PC-3 (cell line): ENCODE data around the gene ALX4. TPM values are rescaled to one million over a fixed set of nuclear protein-coding genes. Genes with fewer than 3 reads are reported as not detected.

Experiments
- ATAC-seq: fragments of 200-7000 bp; cut with Tn5 transposase; 2 replicates; pipeline ENCODE4 v1.9.1; 2020; ENCODE audit warnings: mild to moderate bottlenecking, moderate library complexity
- BruUV-seq: library from RNA; stranded (reverse); fragments of 400-500 nt; replicated peaks from 2 replicates; lab custom pipeline; 2021; lab: Mats Ljungman, UMichigan
- CTCF ChIA-PET: fragments of 300-600 bp; sonication (Branson Sonifier 250); formaldehyde crosslinking; loops from one replicate; lab custom pipeline; 2022; ENCODE audit warnings: antibody characterized with exemption; lab: Charles Lee
- POLR2A ChIA-PET: fragments of 300-600 bp; sonication (Branson Sonifier 250); formaldehyde crosslinking; loops from one replicate; lab custom pipeline; 2022; ENCODE audit warnings: antibody characterized with exemption; ENCODE audit not compliant: unreplicated experiment; lab: Charles Lee
- DNase-seq: peaks from one replicate; pipeline ENCODE4 v3.0.0-alpha.2; 2015
- H2AFZ ChIP-seq: fragments of 300-600 bp; sonication (generic); 2 replicates; pipeline ENCODE4 v1.6.0; 2016; ENCODE audit warnings: antibody characterized with exemption, low read length
- H3F3A ChIP-seq: fragments of 300-600 bp; sonication (generic); one replicate; pipeline ENCODE4 v1.6.0; 2017; ENCODE audit warnings: antibody characterized with exemption, low read length, control low read depth, mild to moderate bottlenecking; ENCODE audit not compliant: unreplicated experiment
- H3K27ac ChIP-seq: fragments of 300-600 bp; sonication (generic); 2 replicates; pipeline ENCODE4 v1.5.1; 2016; ENCODE audit warnings: mild to moderate bottlenecking, low read length
- H3K27me3 ChIP-seq: fragments of 300-600 bp; sonication (generic); 2 replicates; pipeline ENCODE4 v1.6.1; 2016; ENCODE audit warnings: low read length, mixed read lengths
- H3K36me3 ChIP-seq: fragments of 300-600 bp; sonication (generic); 2 replicates; pipeline ENCODE4 v1.6.1; 2016; ENCODE audit warnings: low read depth, mixed run types, low read length, mixed read lengths
- H3K4me1 ChIP-seq: fragments of 300-600 bp; sonication (generic); 2 replicates; pipeline ENCODE4 v1.5.1; 2016; ENCODE audit warnings: low read length; ENCODE audit not compliant: insufficient read depth
- H3K4me2 ChIP-seq: fragments of 300-600 bp; sonication (generic); 2 replicates; pipeline ENCODE4 v1.6.0; 2016; ENCODE audit warnings: low read length
- H3K4me3 ChIP-seq: fragments of 300-600 bp; sonication (generic); 2 replicates; pipeline ENCODE4 v1.5.1; 2016; ENCODE audit warnings: mild to moderate bottlenecking, low read length, mixed read lengths
- H3K79me2 ChIP-seq: fragments of 300-600 bp; sonication (generic); 2 replicates; pipeline ENCODE4 v1.6.1; 2017; ENCODE audit warnings: low read length, mixed read lengths
- H3K9ac ChIP-seq: fragments of 300-600 bp; sonication (generic); 2 replicates; pipeline ENCODE4 v1.6.0; 2016; ENCODE audit warnings: mild to moderate bottlenecking, low read length
- H3K9me2 ChIP-seq: fragments of 300-600 bp; sonication (generic); replicated peaks from 2 replicates; pipeline ENCODE4 v1.6.1; 2016; ENCODE audit warnings: mixed run types, low read length, mixed read lengths
- H3K9me3 ChIP-seq: fragments of 300-600 bp; sonication (generic); 2 replicates; pipeline ENCODE4 v1.6.1; 2016; ENCODE audit warnings: low read length, mixed read lengths
- H4K20me1 ChIP-seq: fragments of 300-600 bp; sonication (generic); 2 replicates; pipeline ENCODE4 v1.6.1; 2016; ENCODE audit warnings: low read length, mixed read lengths
- CTCF ChIP-seq: fragments of 300-600 bp; sonication (generic); conservative IDR thresholded peaks from 2 replicates; pipeline ENCODE4 v1.5.1; 2017; ENCODE audit warnings: antibody characterized with exemption, low read depth, mild to moderate bottlenecking, low read length
- EZH2 ChIP-seq: fragments of 300-600 bp; sonication (generic); IDR thresholded peaks from one replicate; pipeline ENCODE4 v1.6.1; 2017; ENCODE audit warnings: antibody characterized with exemption, mild to moderate bottlenecking, low read length; ENCODE audit not compliant: unreplicated experiment
- EZH2phosphoT487 ChIP-seq: fragments of 300-600 bp; sonication (generic); IDR thresholded peaks from 2 replicates; pipeline ENCODE4 v1.6.1; 2018; ENCODE audit warnings: mild to moderate bottlenecking, antibody characterized with exemption, low read length, borderline replicate concordance
- intact Hi-C: fragments of 100-400 bp; cut with micrococcal nuclease; formaldehyde crosslinking; loops from 2 replicates; pipeline ENCODE4 v1.9.0; 2023
- total RNA-seq: library from RNA; depleted of rRNA; stranded (reverse); fragments of >200 nt; gene quantifications from 2 replicates; pipeline ENCODE4 v1.2.3, GENCODE V29; 2014

Gene ALX4
- total RNA-seq, 1 experiment from 2014 or later, result not detected

GRCh38 chr11:44275241-44275640, 34.7 kb downstream of the ALX4 start:
- intact Hi-C loops, result no loop called here
- no peak for TF ChIP-seq EZH2
- TF ChIP-seq CTCF, result no peak
- TF ChIP-seq EZH2phosphoT487, result no peak
- no TSS peak for BruUV-seq
- Histone ChIP-seq H3K36me3 (no peaks in the 10 kb centered on the region), H3K9me3 (no peaks in the 10 kb centered on the region), H4K20me1 (no peaks in the 10 kb centered on the region), H3K27me3 (peaks cover 5% of the 10 kb centered on the region; the same call in 1 of the 2 replicates), H2AFZ (no peak overlapping the region), H3K9ac (no peak overlapping the region), H3K4me1 (no peaks in the 10 kb centered on the region), H3K79me2 (no peaks in the 10 kb centered on the region), H3F3A (no peaks in the 10 kb centered on the region), H3K9me2 (no peaks in the 10 kb centered on the region), H3K4me2 (no peak overlapping the region), H3K27ac (no peak overlapping the region), H3K4me3 (no peak overlapping the region)
- ATAC-seq, result no peak
- ChIA-PET CTCF (no interaction called here), POLR2A (no interaction called here)
- DNase-seq, result no peak

- no peak for DNase-seq
- Histone ChIP-seq H3K27ac (no peak overlapping the region), H3K9me2 (no peaks in the 10 kb centered on the region), H3K36me3 (no peaks in the 10 kb centered on the region), H3K4me2 (no peak overlapping the region), H3K27me3 (no peaks in the 10 kb centered on the region), H4K20me1 (no peaks in the 10 kb centered on the region), H3K79me2 (no peaks in the 10 kb centered on the region), H3F3A (no peaks in the 10 kb centered on the region), H2AFZ (no peak overlapping the region), H3K9me3 (no peaks in the 10 kb centered on the region), H3K9ac (no peak overlapping the region), H3K4me1 (no peaks in the 10 kb centered on the region), H3K4me3 (no peak overlapping the region)
- intact Hi-C loops, result no loop called here
- CTCF ChIA-PET, result no interaction called here
- POLR2A ChIA-PET, result no interaction called here
- TF ChIP-seq CTCF (no peak), EZH2 (no peak), EZH2phosphoT487 (no peak)
- ATAC-seq, result no peak
- no TSS peak for BruUV-seq
Observed at GRCh38 chr11:44274404-44274803, 35.5 kb downstream of the ALX4 start.

- CTCF ChIA-PET, result no interaction called here
- Histone ChIP-seq H3K9me2 (no peaks in the 10 kb centered on the region), H3K4me1 (no peaks in the 10 kb centered on the region), H3K27ac (no peak overlapping the region), H3K79me2 (no peaks in the 10 kb centered on the region), H3F3A (no peaks in the 10 kb centered on the region), H3K4me2 (no peak overlapping the region), H2AFZ (no peak overlapping the region), H3K9me3 (no peaks in the 10 kb centered on the region), H3K9ac (no peak overlapping the region), H4K20me1 (no peaks in the 10 kb centered on the region), H3K27me3 (no peaks in the 10 kb centered on the region), H3K4me3 (no peak overlapping the region), H3K36me3 (no peaks in the 10 kb centered on the region)
- TF ChIP-seq EZH2 (no peak), EZH2phosphoT487 (no peak), CTCF (no peak)
- DNase-seq (no peak), ATAC-seq (no peak)
- intact Hi-C loops, result no loop called here
- no TSS peak for BruUV-seq
- POLR2A ChIA-PET, result no interaction called here
Observed at GRCh38 chr11:44271286-44271685, 38.7 kb downstream of the ALX4 start.
